ENCODE results near the gene HNF1A. TPM values are rescaled to one million over a fixed set of nuclear protein-coding genes. Genes with fewer than 3 reads are reported as not detected.
"Not testable (repeated sequence)": the region's sequence is repeated elsewhere in the genome, so short reads cannot be mapped to it uniquely, and the experiment has no call there.

Gene HNF1A
- total RNA-seq, 3 donors from 2014 or later = 0.29 to 0.33 TPM; not detected in 1

- Histone ChIP-seq H3K4me3 (no peak overlapping the region), H3K27ac (no peak overlapping the region), H3K36me3 (no peaks in the 10 kb centered on the region), H3K4me1 (no peaks in the 10 kb centered on the region), H3K27me3 (no peaks in the 10 kb centered on the region), H3K9me3 (no peaks in the 10 kb centered on the region)
- peak in 1 of 2 donors; percentile 60 for DNase-seq (ENCODE audit: low spot score in 2 of 2)
- intact Hi-C loops (cut with DNase I; ENCODE audit: low total_unique reads) = no loop called here
- TF ChIP-seq POLR2AphosphoS5 (IDR thresholded peaks at IDR 0.05) (no peak), CTCF (IDR thresholded peaks at IDR 0.05) (peak in 2 of 3 donors; percentile 48 to 51)
Observed at GRCh38 chr12:120944645-120945217, 33.6 kb upstream of the HNF1A start.

GRCh38 chr12:120945516-120945915, 32.8 kb upstream of the HNF1A start:
- H3K4me3 ChIP-seq; H3K4me1 ChIP-seq; DNase-seq (ENCODE audit: low spot score in 2 of 2); H3K36me3 ChIP-seq; H3K9me3 ChIP-seq; H3K27ac ChIP-seq; intact Hi-C loops (cut with DNase I; ENCODE audit: low total_unique reads); H3K27me3 ChIP-seq: not testable (repeated sequence)

GRCh38 chr12:120950260-120950799, 28.0 kb upstream of the HNF1A start:
- H3K27ac ChIP-seq; H3K4me1 ChIP-seq; intact Hi-C loops (cut with DNase I; ENCODE audit: low total_unique reads); H3K9me3 ChIP-seq; H3K4me3 ChIP-seq; H3K36me3 ChIP-seq; H3K27me3 ChIP-seq; DNase-seq (ENCODE audit: low spot score in 2 of 2): not testable (repeated sequence)

- no peaks in the 10 kb centered on the region for H3K27me3 ChIP-seq
- no peak for TF ChIP-seq POLR2A (IDR thresholded peaks at IDR 0.05)
- TF ChIP-seq CTCF (IDR thresholded peaks at IDR 0.05) = no peak
- no peak for TF ChIP-seq POLR2AphosphoS5 (IDR thresholded peaks at IDR 0.05)
Observed at GRCh38 chr12:120950807-120951206, 27.5 kb upstream of the HNF1A start.

GRCh38 chr12:120955232-120955631, 23.1 kb upstream of the HNF1A start:
- intact Hi-C loops (cut with DNase I; ENCODE audit: low total_unique reads) = no loop called here
- no peaks in the 10 kb centered on the region for H3K36me3 ChIP-seq
- H3K9me3 ChIP-seq = peaks cover 0 to 3% of the 10 kb centered on the region in 2 donors
- TF ChIP-seq POLR2AphosphoS5 (IDR thresholded peaks at IDR 0.05) = no peak
- no peak for TF ChIP-seq CTCF (IDR thresholded peaks at IDR 0.05)
- no peak for TF ChIP-seq POLR2A (IDR thresholded peaks at IDR 0.05)
- no peak overlapping the region for H3K27ac ChIP-seq
- no peak for DNase-seq (ENCODE audit: low spot score in 2 of 2)
- no peaks in the 10 kb centered on the region for H3K4me1 ChIP-seq
- no peak overlapping the region for H3K4me3 ChIP-seq
- no peaks in the 10 kb centered on the region for H3K27me3 ChIP-seq

More at GRCh38 chr12:120950807-120951206, 27.5 kb upstream of the HNF1A start:
- no peaks in the 10 kb centered on the region for H3K4me1 ChIP-seq
- no peak overlapping the region for H3K4me3 ChIP-seq
- intact Hi-C loops (cut with DNase I; ENCODE audit: low total_unique reads) = no loop called here
- H3K27ac ChIP-seq = no peak overlapping the region
- H3K36me3 ChIP-seq = no peaks in the 10 kb centered on the region
- peaks cover 0 to 3% of the 10 kb centered on the region in 2 donors for H3K9me3 ChIP-seq
- DNase-seq (ENCODE audit: low spot score in 2 of 2) = no peak

- H3K9me3 ChIP-seq = no peaks in the 10 kb centered on the region
- H3K4me1 ChIP-seq = no peaks in the 10 kb centered on the region
- H3K27me3 ChIP-seq = no peaks in the 10 kb centered on the region
- no peak for TF ChIP-seq POLR2AphosphoS5 (IDR thresholded peaks at IDR 0.05)
- no peak for TF ChIP-seq CTCF (IDR thresholded peaks at IDR 0.05)
- no peak for TF ChIP-seq POLR2A (IDR thresholded peaks at IDR 0.05)
- no peak for DNase-seq (ENCODE audit: low spot score in 2 of 2)
- H3K27ac ChIP-seq = no peak overlapping the region
- H3K4me3 ChIP-seq = no peak overlapping the region
- intact Hi-C loops (cut with DNase I; ENCODE audit: low total_unique reads) = no loop called here
- no peaks in the 10 kb centered on the region for H3K36me3 ChIP-seq
Observed at GRCh38 chr12:120956579-120957300, 21.6 kb upstream of the HNF1A start.
